MM.1S (cell line): ENCODE measurements around the gene PIK3R5.

Experiments
- EZH2 ChIP-seq: fragments of 300-600 bp; sonication (generic); optimal IDR thresholded peaks from 2 replicates; pipeline ENCODE3; 2017; ENCODE audit warnings: low read depth, mild to moderate bottlenecking, antibody characterized with exemption, low read length, mixed read lengths
- EZH2phosphoT487 ChIP-seq: fragments of 300-600 bp; sonication (generic); IDR thresholded peaks from 2 replicates; pipeline ENCODE4 v1.6.1; 2018; ENCODE audit warnings: antibody characterized with exemption, low read length
- TF ChIP-seq, protein P1 (sequence below): fragments of 300-600 bp; sonication (generic); IDR thresholded peaks from 2 replicates; pipeline ENCODE4 v1.5.1; 2016; ENCODE audit warnings: antibody characterized with exemption, low read length, mixed read lengths

DNA sequence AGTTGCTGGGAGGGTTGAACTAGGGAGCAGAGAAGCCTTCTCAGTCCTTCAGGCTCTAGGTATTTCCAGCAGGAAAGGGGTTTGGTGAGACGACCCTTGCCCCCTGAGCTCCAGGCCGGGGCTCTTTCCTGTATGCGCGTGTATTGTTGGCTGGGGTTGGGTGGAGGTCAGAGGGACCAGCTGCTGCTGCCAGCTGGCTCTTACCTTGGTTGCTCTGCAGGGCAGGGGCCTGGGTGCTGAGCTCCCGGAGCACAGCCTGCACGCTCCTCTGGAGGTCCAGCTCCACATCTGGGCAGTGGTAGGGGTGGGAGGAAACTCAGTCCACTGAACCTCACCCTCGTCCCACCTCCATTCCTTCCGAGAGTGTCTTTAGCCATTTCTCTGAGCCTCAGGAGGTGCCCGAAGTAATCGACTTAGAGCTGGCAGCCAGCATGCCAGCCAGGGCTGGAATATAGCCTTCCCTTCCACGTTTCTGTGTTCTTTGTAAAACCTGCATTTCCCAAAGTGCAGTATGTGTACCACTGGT lies 126.0 kb downstream of the PIK3R5 start:
- TF ChIP-seq, protein P1, sequence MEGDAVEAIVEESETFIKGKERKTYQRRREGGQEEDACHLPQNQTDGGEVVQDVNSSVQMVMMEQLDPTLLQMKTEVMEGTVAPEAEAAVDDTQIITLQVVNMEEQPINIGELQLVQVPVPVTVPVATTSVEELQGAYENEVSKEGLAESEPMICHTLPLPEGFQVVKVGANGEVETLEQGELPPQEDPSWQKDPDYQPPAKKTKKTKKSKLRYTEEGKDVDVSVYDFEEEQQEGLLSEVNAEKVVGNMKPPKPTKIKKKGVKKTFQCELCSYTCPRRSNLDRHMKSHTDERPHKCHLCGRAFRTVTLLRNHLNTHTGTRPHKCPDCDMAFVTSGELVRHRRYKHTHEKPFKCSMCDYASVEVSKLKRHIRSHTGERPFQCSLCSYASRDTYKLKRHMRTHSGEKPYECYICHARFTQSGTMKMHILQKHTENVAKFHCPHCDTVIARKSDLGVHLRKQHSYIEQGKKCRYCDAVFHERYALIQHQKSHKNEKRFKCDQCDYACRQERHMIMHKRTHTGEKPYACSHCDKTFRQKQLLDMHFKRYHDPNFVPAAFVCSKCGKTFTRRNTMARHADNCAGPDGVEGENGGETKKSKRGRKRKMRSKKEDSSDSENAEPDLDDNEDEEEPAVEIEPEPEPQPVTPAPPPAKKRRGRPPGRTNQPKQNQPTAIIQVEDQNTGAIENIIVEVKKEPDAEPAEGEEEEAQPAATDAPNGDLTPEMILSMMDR: no peak
- TF ChIP-seq EZH2phosphoT487 (no peak), EZH2 (no peak)
